T-helper 1 cell treated with Interleukin-12 subunit alpha and Interleukin-12 subunit beta and Interleukin-4 antibody, amounts not matched to agents 30 μg/mL and 1 μg/mL, for 36 hours (primary cell): ENCODE data around the gene LINC01488.

ENCODE experiments used
- H3K27ac Mint-ChIP-seq: one replicate; pipeline ENCODE4 v1.8.0; 2021; ENCODE audit warnings: mild to moderate bottlenecking, mixed read lengths
- H3K27me3 Mint-ChIP-seq: one replicate; pipeline ENCODE4 v1.8.0; 2021; ENCODE audit warnings: low read depth, mixed read lengths
- H3K36me3 Mint-ChIP-seq: one replicate; pipeline ENCODE4 v1.8.0; 2021; ENCODE audit warnings: low read depth, mixed read lengths
- H3K4me1 Mint-ChIP-seq: one replicate; pipeline ENCODE4 v1.8.0; 2021; ENCODE audit warnings: low read depth, mixed read lengths
- H3K4me3 Mint-ChIP-seq: one replicate; pipeline ENCODE4 v1.8.0; 2021; ENCODE audit warnings: mild to moderate bottlenecking, moderate library complexity, mixed read lengths
- H3K9me3 Mint-ChIP-seq: one replicate; pipeline ENCODE4 v1.8.0; 2021; ENCODE audit warnings: mixed read lengths

LINC01488 gene

DNA sequence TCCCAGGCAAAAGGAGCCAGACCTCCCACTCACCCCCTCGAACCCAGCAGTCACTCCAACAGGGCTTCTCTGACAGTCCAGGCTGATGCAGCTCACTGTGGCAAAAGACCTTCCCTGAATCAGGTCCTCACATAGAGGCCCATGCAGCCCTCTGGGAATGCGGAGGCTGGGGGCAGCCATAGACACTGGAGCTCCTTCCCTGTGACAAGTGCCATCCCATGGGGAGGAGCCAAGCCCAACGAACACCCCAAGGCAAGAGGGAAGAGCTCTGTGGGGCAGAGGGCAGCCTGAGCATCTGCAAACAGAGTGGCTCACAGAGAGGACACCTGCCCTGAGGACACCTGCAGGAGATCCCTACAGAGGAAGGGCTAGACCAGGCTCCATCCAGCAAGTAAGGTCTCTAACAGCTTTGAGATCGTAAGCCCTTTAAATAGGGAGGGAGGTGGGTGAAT lies at the start of gene LINC01488:
Gene LINC01488 (plus strand): TSS at position 271 of the 452 bp plus-strand sequence.
- Mint-ChIP-seq H3K9me3 (no peaks in the 10 kb centered on the region), H3K4me1 (no peaks in the 10 kb centered on the region), H3K27me3 (no peaks in the 10 kb centered on the region), H3K27ac (no peak within 1 kb of the TSS), H3K36me3 (no peaks in the 10 kb centered on the region), H3K4me3 (no peak within 1 kb of the TSS)

DNA sequence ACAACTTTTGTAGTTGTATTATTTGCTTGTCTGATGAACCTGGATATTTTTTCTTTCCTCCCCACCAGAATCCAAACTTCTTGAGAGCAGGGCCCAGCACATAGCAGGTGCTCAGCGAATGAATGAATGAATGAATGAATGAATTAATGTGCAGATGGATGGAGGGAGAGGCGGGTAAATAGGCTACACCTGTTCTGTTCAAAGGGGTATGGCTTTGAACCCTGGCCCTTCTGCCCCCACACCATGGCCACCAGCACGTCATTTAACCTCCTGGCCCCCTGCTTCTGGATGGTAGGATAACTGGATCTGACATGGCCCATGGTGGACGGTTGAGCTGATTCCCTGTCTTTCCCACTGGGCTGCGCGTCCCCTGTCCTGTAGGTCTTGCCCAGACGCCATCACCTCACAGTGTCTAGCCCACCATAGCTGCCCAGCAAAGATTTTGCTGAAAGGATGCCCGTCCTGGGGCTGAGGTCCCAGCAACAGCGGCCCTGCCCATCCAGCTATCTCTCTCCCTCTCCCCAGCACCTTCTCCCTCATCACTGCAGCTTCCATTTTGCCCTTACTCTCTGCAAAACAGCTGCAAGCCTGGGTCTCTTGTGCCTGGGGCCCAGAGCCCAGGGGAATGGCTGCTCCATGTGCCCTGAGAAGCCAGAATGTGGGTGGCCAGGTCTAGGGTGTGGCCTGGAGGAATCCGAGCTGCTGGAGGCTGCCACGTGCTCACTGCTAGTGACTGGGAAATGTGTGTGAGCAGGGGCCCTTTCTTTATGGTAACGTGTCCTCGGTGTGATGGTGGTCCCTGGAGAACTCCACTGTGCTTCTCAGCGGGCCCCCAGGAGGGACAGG lies 49.3 kb upstream of the LINC01488 start:
- Mint-ChIP-seq H3K9me3 (no peaks in the 10 kb centered on the region), H3K27ac (no peak overlapping the region), H3K4me3 (no peak overlapping the region), H3K36me3 (no peaks in the 10 kb centered on the region), H3K27me3 (no peaks in the 10 kb centered on the region), H3K4me1 (no peaks in the 10 kb centered on the region)

- no peaks in the 10 kb centered on the region for H3K4me1 Mint-ChIP-seq
- H3K4me3 Mint-ChIP-seq = no peak overlapping the region
- H3K9me3 Mint-ChIP-seq = no peaks in the 10 kb centered on the region
- H3K27me3 Mint-ChIP-seq = no peaks in the 10 kb centered on the region
- no peak overlapping the region for H3K27ac Mint-ChIP-seq
- H3K36me3 Mint-ChIP-seq = no peaks in the 10 kb centered on the region
Observed at GRCh38 chr11:69433741-69434140, 47.7 kb upstream of the LINC01488 start.

DNA sequence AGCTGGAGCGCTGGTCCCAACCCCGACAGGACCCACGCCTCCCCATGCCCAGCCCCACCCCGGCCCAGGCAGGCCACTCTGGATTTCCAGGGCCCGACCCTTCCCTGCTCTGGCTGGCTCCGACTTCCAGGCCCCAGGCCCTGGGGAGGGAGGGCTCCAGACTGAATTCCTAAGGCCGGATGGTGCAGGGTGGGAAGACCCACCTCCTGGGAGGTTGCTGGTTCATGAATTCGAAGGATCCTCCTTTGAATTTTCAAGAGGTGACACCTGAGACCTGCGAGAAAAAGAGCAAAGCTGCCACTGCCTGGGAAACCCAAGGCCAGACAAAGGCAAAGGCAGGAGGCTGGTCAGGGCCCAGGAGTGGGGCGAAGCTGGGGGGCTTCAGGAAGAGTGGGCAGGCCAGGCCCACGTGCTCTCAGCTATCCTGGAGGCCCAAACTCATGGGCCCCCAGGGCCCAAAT lies 47.0 kb upstream of the LINC01488 start:
- Mint-ChIP-seq H3K27me3 (no peaks in the 10 kb centered on the region), H3K27ac (no peak overlapping the region), H3K9me3 (no peaks in the 10 kb centered on the region), H3K4me3 (no peak overlapping the region), H3K36me3 (no peaks in the 10 kb centered on the region), H3K4me1 (no peaks in the 10 kb centered on the region)

DNA sequence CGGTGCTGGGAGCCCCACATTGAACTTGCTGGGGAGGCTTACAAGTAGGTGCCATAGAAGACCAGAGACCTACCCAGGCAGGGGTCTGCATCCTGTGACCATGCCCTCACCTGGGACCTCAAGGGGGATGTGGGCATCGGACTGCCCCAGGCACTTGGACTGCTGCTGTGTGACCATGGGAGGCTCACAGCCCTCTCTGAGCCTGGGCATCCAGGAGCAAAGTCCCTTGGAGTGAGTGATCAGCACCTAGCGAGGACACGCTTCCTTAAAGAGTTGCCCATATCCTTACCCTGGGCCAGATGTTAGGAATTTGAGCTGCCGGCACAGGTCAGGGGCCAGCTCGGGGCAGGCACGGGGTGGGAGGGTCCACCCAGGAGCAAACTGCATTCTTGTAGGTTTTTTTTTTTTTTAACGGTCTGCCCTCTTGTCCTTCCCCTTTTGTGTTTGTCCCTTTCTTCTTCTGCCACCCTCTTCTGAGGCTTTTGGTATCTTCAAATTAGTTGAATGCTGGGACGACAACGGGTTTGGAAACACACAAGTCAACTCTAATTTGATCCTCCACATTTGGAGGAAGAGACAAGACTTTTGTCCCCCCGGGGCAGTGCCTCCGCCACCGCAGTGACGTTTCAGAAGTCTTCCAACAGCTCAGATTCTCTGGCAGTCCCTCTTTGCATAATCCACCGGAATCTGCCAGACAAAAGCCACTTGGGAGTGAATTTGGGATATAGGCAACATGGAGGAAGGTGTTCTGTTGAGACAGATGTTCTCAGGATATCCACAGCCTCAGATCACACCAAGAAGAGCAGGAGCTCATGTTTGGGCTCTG lies 46.1 kb upstream of the LINC01488 start:
- no peak overlapping the region for H3K27ac Mint-ChIP-seq
- no peaks in the 10 kb centered on the region for H3K27me3 Mint-ChIP-seq
- H3K9me3 Mint-ChIP-seq = no peaks in the 10 kb centered on the region
- H3K36me3 Mint-ChIP-seq = no peaks in the 10 kb centered on the region
- no peak overlapping the region for H3K4me3 Mint-ChIP-seq
- no peaks in the 10 kb centered on the region for H3K4me1 Mint-ChIP-seq

- H3K27ac Mint-ChIP-seq = no peak overlapping the region
- H3K27me3 Mint-ChIP-seq = no peaks in the 10 kb centered on the region
- H3K36me3 Mint-ChIP-seq = no peaks in the 10 kb centered on the region
- no peaks in the 10 kb centered on the region for H3K9me3 Mint-ChIP-seq
- no peaks in the 10 kb centered on the region for H3K4me1 Mint-ChIP-seq
- no peak overlapping the region for H3K4me3 Mint-ChIP-seq
Observed at GRCh38 chr11:69436041-69436982, 45.2 kb upstream of the LINC01488 start.

- Mint-ChIP-seq H3K9me3 (no peaks in the 10 kb centered on the region), H3K4me3 (no peak overlapping the region), H3K27ac (no peak overlapping the region), H3K36me3 (no peaks in the 10 kb centered on the region), H3K4me1 (no peaks in the 10 kb centered on the region), H3K27me3 (peaks cover 3% of the 10 kb centered on the region)
Observed at GRCh38 chr11:69437001-69437875, 44.2 kb upstream of the LINC01488 start.

DNA sequence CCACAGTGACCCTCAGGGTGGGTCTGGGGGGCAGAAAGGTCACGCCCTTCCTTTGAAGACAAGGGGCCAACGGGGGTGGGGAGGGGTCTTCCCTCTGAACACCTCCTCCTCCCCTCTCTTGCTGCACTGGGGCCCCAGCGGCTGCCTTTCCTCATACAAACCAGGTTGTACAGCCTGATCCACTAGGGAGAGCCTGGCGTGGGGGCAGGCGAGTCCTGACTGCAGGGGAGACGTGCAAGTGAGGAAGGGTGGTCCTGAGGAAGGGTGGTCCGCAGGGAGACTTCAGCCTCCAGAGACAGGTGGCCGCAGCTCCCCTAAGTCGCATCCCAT lies 43.6 kb upstream of the LINC01488 start:
- Mint-ChIP-seq H3K27ac (no peak overlapping the region), H3K9me3 (no peaks in the 10 kb centered on the region), H3K4me3 (no peak overlapping the region), H3K36me3 (no peaks in the 10 kb centered on the region), H3K4me1 (no peaks in the 10 kb centered on the region), H3K27me3 (peaks cover 6% of the 10 kb centered on the region)

GRCh38 chr11:69438286-69438920 lies 43.1 kb upstream of the LINC01488 start:
- Mint-ChIP-seq H3K36me3 (no peaks in the 10 kb centered on the region), H3K27ac (no peak overlapping the region), H3K27me3 (peaks cover 6% of the 10 kb centered on the region), H3K4me3 (no peak overlapping the region), H3K9me3 (no peaks in the 10 kb centered on the region), H3K4me1 (no peaks in the 10 kb centered on the region)

- peaks cover 1% of the 10 kb centered on the region for H3K4me1 Mint-ChIP-seq
- peaks cover 6% of the 10 kb centered on the region for H3K27me3 Mint-ChIP-seq
- H3K36me3 Mint-ChIP-seq = no peaks in the 10 kb centered on the region
- H3K27ac Mint-ChIP-seq = no peak overlapping the region
- H3K4me3 Mint-ChIP-seq = no peak overlapping the region
- no peaks in the 10 kb centered on the region for H3K9me3 Mint-ChIP-seq
Observed at GRCh38 chr11:69439127-69439526, 42.3 kb upstream of the LINC01488 start.

GRCh38 chr11:69439651-69440464 lies 41.6 kb upstream of the LINC01488 start:
- no peak overlapping the region for H3K27ac Mint-ChIP-seq
- no peaks in the 10 kb centered on the region for H3K9me3 Mint-ChIP-seq
- no peak overlapping the region for H3K4me3 Mint-ChIP-seq
- peaks cover 1% of the 10 kb centered on the region for H3K4me1 Mint-ChIP-seq
- H3K27me3 Mint-ChIP-seq = peaks cover 6% of the 10 kb centered on the region
- no peaks in the 10 kb centered on the region for H3K36me3 Mint-ChIP-seq

DNA sequence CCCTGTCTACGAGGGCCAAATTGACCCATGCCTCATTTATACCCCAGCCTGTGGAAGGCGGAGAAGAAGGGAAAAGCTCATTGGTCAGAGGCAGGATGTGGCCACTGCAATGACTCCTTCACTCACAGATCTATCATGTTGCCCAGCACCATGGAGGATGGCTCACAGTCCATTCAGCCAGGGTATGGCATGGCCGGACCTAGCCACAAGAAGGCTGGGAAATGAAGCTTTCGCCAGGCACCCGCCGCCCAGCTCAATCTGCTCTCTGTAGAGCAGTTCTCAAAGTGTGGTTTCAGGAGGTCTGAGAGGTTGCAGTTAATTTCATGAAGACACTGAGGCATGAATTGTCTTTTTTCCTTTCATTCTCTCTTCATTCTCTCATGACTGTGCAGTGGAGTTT lies 40.6 kb upstream of the LINC01488 start:
- Mint-ChIP-seq H3K4me1 (peaks cover 1% of the 10 kb centered on the region), H3K36me3 (no peaks in the 10 kb centered on the region), H3K4me3 (no peak overlapping the region), H3K27ac (no peak overlapping the region), H3K27me3 (peaks cover 6% of the 10 kb centered on the region), H3K9me3 (no peaks in the 10 kb centered on the region)
